ENCODE results near the gene RAD51B. TPM values are rescaled to one million over a fixed set of nuclear protein-coding genes. Genes with fewer than 3 reads are reported as not detected.

RAD51B gene
- total and polyA plus RNA-seq, 9 of the 15 experiments (the other 6 are each of a cell fraction or from before 2014, with no cell fraction given): 8.5 to 17.3 (median 11.3) TPM

DNA sequence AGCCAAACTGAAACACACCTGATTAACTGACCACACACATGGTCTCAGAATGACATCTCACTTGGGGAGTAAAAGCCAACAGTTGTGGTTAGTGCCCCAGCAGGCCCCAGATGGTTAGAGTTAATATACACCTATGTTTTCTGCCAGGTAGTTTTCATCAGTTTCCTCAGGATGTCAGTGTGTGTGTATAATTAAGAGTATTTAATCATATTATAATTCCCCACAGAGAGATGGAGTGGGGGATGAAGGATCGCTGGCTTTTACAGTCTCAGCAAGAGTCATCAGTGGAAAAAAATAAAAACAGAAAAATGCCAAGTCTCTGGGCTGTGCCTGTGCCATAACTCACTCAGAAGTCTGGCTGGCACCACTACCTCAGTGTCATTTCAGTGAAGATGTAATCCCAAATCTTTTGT, 560.8 kb downstream of the RAD51B start:
- H3K4me3 ChIP-seq: no peak overlapping the region
- 10% methylated on average over 1 of the region's 1 CpG for WGBS (ENCODE audit: insufficient coverage, low coverage, missing lambda C conversion rate)
- TF ChIP-seq TAL1 (IDR thresholded peaks at IDR 0.05) (no peak), ZBED1 (IDR thresholded peaks at IDR 0.05) (no peak), NCOA6 (IDR thresholded peaks at IDR 0.05) (no peak)
- TF ChIP-seq, protein P1, sequence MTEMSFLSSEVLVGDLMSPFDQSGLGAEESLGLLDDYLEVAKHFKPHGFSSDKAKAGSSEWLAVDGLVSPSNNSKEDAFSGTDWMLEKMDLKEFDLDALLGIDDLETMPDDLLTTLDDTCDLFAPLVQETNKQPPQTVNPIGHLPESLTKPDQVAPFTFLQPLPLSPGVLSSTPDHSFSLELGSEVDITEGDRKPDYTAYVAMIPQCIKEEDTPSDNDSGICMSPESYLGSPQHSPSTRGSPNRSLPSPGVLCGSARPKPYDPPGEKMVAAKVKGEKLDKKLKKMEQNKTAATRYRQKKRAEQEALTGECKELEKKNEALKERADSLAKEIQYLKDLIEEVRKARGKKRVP (CRISPR knock-in tag; IDR thresholded peaks at IDR 0.05): no peak
- TF ChIP-seq, protein P2, sequence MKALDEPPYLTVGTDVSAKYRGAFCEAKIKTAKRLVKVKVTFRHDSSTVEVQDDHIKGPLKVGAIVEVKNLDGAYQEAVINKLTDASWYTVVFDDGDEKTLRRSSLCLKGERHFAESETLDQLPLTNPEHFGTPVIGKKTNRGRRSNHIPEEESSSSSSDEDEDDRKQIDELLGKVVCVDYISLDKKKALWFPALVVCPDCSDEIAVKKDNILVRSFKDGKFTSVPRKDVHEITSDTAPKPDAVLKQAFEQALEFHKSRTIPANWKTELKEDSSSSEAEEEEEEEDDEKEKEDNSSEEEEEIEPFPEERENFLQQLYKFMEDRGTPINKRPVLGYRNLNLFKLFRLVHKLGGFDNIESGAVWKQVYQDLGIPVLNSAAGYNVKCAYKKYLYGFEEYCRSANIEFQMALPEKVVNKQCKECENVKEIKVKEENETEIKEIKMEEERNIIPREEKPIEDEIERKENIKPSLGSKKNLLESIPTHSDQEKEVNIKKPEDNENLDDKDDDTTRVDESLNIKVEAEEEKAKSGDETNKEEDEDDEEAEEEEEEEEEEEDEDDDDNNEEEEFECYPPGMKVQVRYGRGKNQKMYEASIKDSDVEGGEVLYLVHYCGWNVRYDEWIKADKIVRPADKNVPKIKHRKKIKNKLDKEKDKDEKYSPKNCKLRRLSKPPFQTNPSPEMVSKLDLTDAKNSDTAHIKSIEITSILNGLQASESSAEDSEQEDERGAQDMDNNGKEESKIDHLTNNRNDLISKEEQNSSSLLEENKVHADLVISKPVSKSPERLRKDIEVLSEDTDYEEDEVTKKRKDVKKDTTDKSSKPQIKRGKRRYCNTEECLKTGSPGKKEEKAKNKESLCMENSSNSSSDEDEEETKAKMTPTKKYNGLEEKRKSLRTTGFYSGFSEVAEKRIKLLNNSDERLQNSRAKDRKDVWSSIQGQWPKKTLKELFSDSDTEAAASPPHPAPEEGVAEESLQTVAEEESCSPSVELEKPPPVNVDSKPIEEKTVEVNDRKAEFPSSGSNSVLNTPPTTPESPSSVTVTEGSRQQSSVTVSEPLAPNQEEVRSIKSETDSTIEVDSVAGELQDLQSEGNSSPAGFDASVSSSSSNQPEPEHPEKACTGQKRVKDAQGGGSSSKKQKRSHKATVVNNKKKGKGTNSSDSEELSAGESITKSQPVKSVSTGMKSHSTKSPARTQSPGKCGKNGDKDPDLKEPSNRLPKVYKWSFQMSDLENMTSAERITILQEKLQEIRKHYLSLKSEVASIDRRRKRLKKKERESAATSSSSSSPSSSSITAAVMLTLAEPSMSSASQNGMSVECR (CRISPR knock-in tag; IDR thresholded peaks at IDR 0.05): no peak
- TF ChIP-seq, protein P3, sequence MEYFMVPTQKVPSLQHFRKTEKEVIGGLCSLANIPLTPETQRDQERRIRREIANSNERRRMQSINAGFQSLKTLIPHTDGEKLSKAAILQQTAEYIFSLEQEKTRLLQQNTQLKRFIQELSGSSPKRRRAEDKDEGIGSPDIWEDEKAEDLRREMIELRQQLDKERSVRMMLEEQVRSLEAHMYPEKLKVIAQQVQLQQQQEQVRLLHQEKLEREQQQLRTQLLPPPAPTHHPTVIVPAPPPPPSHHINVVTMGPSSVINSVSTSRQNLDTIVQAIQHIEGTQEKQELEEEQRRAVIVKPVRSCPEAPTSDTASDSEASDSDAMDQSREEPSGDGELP (CRISPR knock-in tag; IDR thresholded peaks at IDR 0.05; ENCODE audit: borderline replicate concordance): no peak
- TF ChIP-seq, protein P4, sequence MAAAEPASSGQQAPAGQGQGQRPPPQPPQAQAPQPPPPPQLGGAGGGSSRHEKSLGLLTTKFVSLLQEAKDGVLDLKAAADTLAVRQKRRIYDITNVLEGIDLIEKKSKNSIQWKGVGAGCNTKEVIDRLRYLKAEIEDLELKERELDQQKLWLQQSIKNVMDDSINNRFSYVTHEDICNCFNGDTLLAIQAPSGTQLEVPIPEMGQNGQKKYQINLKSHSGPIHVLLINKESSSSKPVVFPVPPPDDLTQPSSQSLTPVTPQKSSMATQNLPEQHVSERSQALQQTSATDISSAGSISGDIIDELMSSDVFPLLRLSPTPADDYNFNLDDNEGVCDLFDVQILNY (CRISPR knock-in tag; IDR thresholded peaks at IDR 0.05): no peak
- TF ChIP-seq, protein P5, sequence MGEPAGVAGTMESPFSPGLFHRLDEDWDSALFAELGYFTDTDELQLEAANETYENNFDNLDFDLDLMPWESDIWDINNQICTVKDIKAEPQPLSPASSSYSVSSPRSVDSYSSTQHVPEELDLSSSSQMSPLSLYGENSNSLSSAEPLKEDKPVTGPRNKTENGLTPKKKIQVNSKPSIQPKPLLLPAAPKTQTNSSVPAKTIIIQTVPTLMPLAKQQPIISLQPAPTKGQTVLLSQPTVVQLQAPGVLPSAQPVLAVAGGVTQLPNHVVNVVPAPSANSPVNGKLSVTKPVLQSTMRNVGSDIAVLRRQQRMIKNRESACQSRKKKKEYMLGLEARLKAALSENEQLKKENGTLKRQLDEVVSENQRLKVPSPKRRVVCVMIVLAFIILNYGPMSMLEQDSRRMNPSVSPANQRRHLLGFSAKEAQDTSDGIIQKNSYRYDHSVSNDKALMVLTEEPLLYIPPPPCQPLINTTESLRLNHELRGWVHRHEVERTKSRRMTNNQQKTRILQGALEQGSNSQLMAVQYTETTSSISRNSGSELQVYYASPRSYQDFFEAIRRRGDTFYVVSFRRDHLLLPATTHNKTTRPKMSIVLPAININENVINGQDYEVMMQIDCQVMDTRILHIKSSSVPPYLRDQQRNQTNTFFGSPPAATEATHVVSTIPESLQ (CRISPR knock-in tag; IDR thresholded peaks at IDR 0.05): no peak
- TF ChIP-seq, protein P6, sequence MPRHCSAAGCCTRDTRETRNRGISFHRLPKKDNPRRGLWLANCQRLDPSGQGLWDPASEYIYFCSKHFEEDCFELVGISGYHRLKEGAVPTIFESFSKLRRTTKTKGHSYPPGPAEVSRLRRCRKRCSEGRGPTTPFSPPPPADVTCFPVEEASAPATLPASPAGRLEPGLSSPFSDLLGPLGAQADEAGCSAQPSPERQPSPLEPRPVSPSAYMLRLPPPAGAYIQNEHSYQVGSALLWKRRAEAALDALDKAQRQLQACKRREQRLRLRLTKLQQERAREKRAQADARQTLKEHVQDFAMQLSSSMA (CRISPR knock-in tag; IDR thresholded peaks at IDR 0.05): no peak

More for the DNA sequence above, 560.8 kb downstream of the RAD51B start:
- Histone ChIP-seq H3K9me1 (ENCODE audit: control insufficient read depth, insufficient read depth, low read length) (no peaks in the 10 kb centered on the region), H3K27ac (ENCODE audit: extremely low read depth, low read depth, low read length) (no peak overlapping the region), H3K79me2 (ENCODE audit: control insufficient read depth, insufficient read depth, low read length) (no peaks in the 10 kb centered on the region), H3K9me3 (replicated peaks; ENCODE audit: control insufficient read depth, insufficient read depth, low read depth, low read length) (no peaks in the 10 kb centered on the region), H3K36me3 (ENCODE audit: control insufficient read depth, insufficient read depth, low read length) (no peaks in the 10 kb centered on the region), H4K20me1 (replicated peaks; ENCODE audit: control insufficient read depth, insufficient read depth, low read length) (no peaks in the 10 kb centered on the region), H3K4me1 (replicated peaks in 1 of 2; ENCODE audit: control insufficient read depth in 2 of 2, insufficient read depth in 2 of 2, low read length in 2 of 2) (peaks cover 0 to 7% of the 10 kb centered on the region in 2 experiments; a peak in 2 of 5 replicates), H3K27me3 (ENCODE audit: control insufficient read depth in 2 of 2, insufficient read depth in 2 of 2, low read length in 2 of 2) (no peaks in the 10 kb centered on the region), H3K9ac (ENCODE audit: insufficient read depth in 1 of 2, low read depth in 2 of 2, low read length in 2 of 2) (no peak overlapping the region), H3K4me2 (ENCODE audit: insufficient read depth, low read length) (no peak overlapping the region), H2AFZ (ENCODE audit: low read depth, low read length) (no peak overlapping the region)
- POLR2A ChIA-PET: interaction anchor here (0.6 kb wide), 1 partner anchor 327 kb away, joined by 3 read pairs; no protein-coding TSS in a partner anchor
- in situ Hi-C loops (cut with MboI): no loop called here
- no TSS peak for BruUV-seq (replicated peaks)
- CTCF ChIA-PET (ENCODE audit: low intra/inter-chr PET ratio): no interaction called here
- ATAC-seq (no peak), FAIRE-seq (no peak), DNase-seq (ENCODE audit: extremely low read depth in 1 of 4, low spot score in 3 of 4) (no peak)
- intact Hi-C loops (cut with micrococcal nuclease): no loop called here

Data from K562 (cell line).